ENCODE data around the gene POU6F2.

GRCh38 chr7:39033885-39034624, 56.3 kb downstream of the POU6F2 start:
- TF ChIP-seq REST (IDR thresholded peaks at IDR 0.05; ENCODE audit: low read depth) (no peak), EGR1 (IDR thresholded peaks at IDR 0.05) (no peak), RAD21 (IDR thresholded peaks at IDR 0.05; ENCODE audit: low read depth) (no peak)
